RKO (cell line): Measurements from ENCODE around the gene RPH3AL.
"Not testable (repeated sequence)": the region's sequence is repeated elsewhere in the genome, so short reads cannot be mapped to it uniquely, and the experiment has no call there.

Experiments
- DNase-seq: peaks from one replicate; pipeline ENCODE4 v3.0.0-alpha.2; 2016; ENCODE audit warnings: low spot score

Gene RPH3AL

DNA sequence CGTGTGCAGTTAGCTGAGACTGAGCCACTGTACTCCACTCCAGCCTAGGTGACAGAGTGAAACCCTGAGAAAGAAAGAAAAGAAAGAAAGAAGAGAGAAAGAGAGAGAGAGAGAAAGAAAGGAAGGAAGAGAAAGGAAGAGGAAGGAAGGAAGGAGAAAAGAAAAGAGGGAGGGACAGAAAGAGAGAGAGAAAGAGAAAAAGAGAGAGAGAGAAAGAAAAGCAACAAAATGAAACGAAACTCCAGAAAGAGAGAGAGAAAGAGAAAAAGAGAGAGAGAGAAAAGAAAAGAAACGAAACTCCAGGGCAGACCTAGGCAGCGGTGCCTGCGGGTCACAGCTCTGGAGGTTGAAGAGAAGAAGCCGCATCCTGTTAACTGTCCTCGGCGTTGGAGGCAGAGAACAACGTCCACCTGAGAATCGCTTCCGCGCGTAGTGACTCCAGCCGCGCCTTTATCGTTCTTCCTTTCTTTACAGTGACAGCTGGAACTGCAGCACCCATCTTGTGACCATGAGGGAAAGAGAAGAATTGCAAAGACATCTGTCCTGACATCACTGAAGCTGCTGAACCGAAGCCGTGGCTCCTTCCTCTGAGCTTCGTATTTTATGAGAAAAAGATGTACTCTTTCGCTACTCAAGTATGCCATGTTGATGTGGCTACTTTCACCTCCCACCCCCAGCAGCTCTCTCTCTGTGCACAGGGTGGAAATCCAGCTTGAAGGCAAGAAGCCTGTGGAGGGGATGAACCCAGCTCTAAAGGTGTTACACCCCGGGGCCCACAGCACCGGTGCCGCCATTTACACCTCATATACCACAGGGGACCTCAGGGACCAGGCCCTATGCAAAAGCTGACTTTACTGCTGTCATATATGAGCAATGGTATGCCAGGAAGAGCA lies 114.3 kb downstream of the RPH3AL start:
- DNase-seq: no peak

DNA sequence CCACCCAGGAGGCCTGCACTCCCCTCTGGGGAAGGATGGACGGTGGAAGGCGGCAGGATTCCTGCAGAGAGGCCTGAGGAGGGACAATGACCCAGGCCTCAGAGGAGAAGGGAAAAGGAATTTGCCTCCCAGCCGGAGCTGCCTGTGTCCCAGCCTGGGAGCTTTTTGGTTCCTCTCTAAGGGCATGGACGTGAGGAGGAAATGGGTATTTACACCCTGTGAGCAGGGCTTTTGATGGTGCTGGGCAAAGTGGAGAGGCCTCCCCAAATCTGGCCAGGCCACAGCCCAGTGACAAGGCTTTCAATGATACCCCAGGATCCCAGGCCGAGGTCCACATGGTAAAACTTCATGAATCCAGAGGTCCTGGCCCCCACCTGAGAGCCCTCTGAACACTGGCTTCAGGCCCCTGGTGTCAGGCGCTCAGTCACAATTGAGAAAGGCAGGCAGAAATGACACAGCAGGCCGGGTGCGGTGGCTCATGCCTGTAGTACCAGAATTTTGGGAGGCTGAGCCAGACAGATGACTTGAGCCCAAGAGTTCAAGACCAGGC lies 115.1 kb downstream of the RPH3AL start:
- DNase-seq: no peak

DNA sequence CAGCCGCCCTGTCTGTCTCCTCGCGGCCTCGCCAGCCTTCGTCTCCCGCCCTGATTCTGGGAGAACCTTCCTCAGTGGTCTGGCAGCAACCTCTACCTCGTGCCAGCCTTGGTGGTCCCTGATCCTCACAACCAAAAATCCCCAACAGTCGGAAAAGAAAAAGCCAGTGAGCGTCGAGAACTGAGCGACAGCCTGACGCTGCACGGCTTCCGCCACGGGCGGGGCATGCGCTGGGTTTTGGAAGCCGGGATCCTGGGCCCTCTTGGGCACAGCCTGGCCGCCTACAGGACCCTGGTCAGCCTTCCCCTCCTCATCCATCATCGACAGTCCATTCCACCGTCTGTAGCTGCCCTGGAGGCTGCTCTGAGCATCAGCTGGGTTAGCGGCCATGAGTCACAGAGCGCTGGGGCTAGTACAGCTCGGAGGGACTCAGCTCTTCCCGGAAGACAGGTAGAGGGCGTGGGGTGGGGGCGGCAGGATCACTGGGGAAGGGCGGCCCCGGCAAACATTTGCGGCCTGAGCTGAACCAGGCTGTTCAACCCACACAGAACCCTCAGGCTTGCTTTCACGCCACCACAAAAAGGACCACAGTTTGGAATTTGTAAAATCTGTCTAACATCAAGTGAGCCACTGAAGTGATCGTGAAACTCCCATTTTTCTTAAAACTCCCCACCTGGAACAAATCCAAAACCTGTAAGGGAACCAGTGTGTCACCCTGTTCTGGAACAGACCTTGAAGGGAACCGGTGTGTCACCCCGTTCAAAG lies 115.8 kb downstream of the RPH3AL start:
- no peak for DNase-seq

DNA sequence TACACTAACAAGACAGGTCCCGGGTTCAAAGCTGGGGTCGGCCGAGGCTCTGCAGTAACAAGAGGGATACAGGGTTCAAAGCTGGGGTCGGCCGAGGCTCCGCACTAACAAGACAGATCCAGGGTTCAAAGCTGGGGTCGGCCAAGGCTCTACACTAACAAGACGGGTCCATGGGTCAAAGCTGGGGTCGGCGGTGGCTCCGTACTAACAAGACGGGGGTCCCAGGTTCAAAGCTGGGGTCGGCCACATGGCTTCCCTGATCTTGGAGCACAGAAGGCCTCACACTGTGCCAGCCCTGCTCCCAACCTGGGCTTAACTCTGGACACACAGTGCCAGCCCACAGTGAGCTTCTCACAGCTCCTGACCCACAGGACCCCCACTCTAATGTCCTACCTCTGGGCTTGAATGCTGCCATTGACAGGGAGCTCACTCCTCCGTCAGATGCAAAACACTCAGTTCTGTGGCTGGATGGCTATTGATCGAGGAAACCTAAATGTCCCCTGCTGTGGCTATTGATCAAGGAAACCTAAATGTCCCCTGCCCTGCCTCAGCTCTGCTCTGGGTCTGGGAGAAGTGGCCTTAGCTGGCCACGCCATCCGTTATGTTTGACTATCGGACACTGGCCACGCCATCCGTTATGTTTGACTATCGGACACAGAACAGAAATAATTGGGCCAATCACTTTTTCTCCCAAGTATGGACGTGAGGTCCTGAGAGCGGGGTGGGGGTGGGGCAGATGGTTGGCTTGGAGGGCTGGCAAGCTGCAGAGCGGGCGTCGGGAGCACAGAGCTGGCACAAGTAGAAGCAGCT lies 116.6 kb downstream of the RPH3AL start:
- DNase-seq: no peak

DNA sequence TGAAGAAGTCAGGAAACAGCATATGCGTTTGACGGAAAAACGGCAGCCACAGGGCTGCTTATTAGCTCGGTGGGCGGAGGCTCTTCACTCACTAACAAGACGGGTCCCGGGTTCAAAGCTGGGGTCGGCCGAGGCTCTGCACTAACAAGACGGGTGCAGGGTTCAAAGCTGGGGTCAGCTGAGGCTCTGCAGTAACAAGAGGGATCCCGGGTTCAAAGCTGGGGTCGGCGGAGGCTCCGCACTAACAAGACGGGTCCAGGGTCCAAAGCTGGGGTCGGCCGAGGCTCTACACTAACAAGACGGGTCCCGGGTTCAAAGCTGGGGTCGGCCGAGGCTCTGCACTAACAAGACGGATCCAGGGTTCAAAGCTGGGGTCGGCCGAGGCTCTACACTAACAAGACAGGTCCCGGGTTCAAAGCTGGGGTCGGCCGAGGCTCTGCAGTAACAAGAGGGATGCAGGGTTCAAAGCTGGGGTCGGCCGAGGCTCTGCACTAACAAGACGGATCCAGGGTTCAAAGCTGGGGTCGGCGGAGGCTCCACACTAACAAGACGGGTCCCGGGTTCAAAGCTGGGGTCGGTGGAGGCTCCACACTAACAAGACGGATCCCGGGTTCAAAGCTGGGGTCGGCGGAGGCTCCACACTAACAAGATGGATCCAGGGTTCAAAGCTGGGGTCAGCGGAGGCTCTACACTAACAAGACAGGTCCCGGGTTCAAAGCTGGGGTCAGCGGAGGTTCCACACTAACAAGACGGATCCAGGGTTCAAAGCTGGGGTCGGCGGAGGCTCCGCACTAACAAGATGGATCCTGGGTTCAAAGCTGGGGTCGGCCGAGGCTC lies 117.4 kb downstream of the RPH3AL start:
- not testable (repeated sequence) for DNase-seq

DNA sequence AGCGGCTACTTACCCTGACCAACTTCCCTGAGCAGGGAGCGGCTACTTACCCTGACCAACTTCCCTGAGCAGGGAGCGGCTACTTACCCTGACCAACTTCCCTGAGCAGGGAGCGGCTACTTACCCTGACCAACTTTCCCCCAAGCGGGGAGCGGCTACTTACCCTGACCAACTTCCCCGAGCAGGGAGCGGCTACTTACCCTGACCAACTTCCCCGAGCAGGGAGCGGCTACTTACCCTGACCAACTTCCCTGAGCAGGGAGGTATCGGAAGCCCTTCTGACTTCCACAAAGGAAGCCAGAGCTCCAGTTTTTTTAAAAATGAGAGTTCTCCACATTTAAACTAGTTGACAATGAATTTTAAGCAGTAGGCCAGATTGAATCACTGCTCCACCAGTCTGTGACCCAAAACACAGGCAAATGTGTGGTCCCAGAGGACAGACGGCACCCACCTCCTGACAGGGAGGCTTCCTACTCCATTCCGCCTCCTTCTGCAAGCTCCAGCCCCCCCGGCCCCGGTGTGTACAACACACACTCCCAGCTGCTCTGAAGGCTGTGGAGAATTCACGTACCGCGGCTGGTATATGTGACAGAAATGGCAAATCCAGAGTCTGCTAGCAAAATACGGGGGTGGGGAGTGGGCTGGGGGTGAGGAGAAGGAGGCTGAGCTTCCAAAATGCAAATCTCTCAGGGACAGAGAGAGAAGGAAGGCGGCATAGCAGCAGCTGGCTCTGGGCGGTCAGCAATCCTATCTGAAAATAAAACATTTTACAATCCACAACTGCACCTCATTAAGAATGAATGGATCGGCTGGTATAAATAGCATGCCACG lies 118.2 kb downstream of the RPH3AL start:
- not testable (repeated sequence) for DNase-seq

DNA sequence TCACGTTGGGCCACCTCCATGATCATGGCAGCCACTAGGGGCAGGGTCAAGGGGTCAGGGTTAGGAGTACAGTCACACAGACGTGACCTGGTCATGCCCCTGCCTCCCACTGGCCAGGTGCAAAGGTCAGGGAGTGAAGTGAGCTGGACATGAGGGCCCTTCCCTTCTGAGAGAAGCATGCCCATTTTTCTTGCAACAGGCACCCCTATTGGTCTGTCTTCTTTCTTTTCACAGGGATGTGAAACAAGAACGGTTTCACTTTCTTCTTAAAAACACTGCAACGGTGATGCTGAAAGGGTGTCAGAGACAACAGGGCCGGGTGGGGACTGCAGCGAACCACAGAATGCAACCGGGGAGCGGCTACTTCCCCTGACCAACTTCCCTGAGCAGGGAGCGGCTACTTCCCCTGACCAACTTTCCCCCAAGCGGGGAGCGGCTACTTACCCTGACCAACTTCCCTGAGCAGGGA lies 119.1 kb downstream of the RPH3AL start:
- no peak for DNase-seq

DNA sequence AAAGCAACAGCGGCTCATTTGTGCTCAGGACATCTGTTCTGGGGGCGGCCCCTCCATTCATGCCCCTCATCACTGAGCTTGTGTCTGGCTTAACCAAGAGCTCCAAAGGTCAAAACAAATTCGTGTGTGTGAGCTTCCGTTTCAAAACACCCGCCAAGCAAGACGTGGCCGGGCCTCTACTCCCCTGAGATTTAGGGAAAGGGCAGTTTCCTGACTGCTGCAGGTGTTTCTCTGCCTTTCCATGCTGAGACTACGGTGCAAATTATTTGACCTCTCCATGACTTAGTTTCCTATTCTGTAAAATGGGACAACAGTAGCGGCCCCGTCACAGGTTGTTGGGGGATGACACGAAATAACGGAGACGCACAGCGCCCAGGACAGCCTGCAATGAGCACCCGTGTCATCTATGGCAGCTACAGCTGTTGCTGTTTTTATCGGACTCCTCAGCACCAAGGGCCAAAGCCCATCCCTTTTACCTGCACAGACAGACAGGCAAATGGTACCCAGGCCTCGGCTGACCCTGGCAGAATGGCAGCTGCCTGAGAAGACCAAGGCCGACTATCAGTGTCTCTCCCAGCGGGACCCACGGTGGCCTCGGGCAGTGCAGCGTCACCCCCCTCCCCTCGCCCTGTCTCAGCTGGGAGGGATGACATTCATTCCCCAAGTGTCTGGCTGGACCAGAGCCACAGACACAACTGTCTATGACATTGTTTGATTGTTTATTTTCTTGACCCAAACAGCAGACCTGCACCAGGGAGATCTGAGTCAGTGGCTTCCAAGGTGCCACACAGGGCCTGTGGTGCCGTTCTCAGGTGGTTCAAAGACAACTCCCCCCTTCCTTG lies 120.4 kb downstream of the RPH3AL start:
- DNase-seq: no peak

DNA sequence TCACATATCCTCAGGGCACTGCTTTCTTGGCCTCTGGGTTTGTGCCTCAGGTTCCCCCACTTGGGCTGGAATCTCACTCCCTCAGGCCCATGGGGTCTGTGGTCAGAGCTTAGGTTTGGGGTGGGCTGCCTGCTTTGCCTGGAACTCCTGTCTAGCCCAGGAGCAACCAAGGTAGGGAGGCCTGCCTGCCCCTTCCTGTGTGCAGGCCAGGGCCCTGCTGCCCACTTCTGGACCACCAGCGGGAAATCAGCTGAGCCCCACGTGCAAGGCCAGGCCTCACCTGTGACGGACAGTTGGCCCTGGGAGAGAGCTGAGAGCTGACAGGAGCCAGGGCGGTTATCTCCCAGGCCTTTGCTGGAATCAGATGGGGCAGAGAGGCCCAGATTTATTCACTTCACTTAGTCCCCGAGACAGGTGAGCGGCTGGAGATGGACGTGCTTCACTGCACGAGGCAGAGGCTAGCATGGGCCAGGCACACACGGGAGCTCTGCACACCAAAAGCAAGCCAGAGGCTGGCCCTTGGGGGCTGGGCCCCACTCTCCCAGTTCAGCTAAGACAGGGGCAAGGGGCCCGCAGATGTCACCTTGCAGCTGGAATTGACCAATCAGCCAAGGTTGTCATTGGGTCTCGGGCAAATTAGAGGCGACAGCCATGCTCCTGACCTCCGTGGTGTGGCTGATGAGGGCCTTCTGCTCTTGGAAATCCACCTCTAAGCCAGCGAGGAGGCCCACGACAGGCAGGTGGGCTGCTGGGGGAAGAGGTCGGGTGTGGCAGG lies 121.2 kb downstream of the RPH3AL start:
- DNase-seq: no peak

DNA sequence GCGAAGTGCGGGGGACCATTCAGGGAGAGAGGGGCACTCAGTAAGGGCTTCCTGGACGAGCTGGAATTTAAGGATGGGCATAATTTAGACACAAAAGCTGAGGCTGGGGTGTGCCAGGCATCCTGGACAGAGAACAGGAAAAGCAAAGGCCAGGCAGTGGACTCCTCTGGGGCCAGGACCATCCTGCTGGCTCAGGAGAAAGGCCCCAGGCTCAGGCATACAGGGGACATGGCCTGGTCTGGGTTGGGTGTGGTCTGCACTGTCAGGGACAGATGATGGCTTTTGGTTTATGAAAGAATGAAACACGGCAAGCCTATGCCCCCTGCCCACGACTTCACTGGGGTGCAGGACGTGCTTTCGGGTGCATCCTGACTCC lies 122.2 kb downstream of the RPH3AL start:
- DNase-seq: no peak

DNA sequence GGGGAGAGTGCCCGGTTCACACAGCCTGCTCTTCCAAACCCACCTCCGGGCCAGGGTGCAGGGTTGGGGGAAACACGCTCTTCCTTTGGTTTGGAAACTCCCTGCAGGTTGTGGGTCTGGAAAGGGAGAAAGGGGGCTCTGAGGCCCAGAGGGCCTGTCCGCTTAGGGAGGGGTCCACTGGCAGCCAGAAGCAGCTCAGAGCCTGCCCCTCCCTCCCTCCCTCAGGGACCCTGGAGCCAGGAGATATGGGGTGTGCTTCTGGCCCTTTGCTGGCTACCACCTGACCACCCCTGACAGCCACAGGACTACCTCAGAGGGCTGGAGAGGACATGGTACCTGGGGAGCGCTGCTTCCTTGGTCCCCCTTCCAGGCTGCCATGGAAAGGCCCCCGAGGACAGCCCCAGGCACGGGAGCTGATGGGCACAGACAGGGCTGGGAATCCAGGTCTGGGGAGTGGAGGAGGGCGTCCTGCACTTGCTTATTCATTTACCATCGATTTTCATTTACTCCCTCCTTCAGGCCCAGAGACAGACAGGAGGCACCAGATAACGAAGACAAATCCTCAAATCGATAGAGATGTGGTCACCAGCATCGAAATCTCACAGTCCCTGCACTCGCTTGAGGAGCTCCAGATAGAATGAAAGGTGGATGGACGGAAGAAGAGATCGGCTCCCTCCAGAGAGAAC lies 122.8 kb downstream of the RPH3AL start:
- DNase-seq: no peak

DNA sequence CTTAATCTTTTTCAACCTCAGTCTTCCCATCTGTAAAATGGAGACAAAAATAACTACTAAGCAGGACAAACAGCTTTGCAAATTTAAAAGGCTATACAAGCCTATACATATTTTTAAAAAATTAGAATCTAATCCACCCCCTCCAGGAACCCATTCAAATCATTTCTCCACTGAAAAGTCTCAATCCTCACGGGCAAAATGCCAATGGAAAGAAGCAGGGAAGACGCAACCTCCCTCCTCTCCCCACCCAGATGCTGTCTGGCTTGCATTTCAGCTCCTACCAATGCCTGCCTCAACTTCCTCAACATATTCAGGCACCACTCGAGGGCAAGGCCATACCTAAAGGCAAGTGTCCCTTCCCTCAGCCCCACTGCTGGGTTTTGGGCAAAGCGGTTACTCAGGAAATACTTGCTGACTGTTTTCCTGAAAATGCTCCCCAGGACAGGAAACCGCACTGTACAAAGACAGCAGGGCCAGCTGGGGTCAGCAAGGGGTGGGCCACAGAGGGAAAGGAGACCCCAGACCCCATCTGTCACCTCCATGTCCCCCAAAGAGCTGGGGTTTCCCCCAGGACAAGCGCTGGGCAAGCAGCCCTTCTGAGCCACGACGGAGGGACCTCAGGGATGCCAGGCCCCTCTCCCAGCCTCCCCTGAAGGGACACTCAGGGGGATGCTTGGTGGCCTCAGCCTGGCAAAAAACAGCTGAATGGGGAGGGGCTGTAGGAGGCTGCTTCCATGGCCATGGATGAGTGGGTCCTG lies 123.5 kb downstream of the RPH3AL start:
- no peak for DNase-seq

DNA sequence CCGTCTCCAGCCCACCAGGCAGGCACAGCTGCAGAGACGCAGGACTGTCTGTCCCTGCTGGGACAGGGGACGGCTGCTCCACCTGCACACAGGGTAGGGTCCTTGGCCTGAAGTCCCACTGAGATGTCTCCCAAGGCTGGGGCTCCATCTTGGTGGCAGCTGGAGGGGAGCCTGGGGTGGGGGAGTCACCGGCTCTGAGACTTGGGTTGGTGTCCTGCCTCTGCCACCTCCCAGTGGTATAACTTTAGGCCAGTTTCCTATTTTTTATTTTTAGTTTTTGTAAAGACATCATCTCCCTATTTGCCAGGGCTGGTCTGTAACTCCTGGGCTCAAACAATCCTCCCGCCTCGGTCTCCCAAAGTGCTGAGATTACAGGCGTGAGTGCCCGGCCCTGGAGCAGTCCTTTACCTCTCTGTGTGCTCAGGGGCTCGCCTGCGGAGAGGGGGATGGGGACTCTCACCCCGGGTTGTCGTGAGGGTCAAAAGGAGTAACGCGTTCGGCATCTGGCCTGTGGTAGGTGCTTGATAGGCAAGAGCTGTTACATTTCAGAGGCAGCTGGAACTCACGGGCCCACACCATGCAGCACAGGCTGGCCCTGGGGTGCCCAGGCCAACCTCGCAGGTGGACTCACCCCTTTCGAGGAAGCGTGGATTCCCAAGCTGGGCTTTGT lies 124.5 kb downstream of the RPH3AL start:
- DNase-seq: no peak

DNA sequence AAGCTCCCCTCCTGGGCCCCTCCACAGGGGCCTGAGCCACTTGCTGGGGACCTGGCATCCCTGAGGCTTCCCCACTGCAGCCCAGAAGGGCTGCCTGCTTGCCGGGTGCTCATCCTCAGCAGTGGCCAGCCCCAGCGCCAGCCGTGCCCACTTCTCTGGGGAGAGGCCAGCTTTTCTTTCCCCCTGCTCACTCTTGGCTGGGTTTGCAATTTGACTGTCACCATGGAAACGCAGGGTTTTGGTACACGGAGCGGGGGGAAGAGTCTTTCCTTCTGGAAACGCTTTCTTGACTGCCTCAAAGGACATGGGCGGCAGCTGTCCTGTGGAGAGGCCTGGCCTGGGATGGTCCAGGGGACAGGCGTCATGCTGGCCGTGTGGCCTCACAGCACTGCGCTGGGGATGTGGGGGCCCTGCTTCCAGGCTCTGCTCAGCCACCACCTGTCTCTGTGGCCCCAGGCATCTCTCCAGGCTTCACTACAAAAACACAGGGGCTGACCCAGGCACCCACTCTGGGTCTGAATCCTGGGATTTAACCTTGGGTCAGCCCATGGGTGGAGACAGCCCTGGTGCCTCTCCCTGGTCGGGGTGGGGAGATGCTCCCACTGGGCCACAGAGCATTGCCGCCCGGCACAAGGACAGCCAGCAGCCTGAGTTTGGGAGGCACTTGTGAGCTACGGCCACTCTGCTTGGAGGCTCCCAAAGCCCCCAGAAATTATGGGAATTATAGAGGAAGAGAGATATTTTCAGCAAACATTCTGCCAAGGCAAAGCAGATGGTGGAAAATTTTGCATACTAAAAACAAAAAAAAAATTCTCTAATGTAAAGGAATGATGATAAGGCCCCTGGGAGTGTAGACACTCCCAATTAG lies 125.3 kb downstream of the RPH3AL start:
- DNase-seq: no peak
